Stimulated activated CD4-positive, alpha-beta T cell treated with anti-CD3 and anti-CD28 coated beads, Interleukin-12 subunit alpha, Interleukin-12 subunit beta, amount 100 ng/mL, for 24 hours (primary cell): ENCODE measurements around the gene LOXHD1.

Source experiments
- DNase-seq, 2 experiments: peaks; one replicate each; pipeline ENCODE4 v3.0.0-alpha.2; 2020; ENCODE audit warnings: low read depth in 2 of 2

The LOXHD1 gene, protein sequence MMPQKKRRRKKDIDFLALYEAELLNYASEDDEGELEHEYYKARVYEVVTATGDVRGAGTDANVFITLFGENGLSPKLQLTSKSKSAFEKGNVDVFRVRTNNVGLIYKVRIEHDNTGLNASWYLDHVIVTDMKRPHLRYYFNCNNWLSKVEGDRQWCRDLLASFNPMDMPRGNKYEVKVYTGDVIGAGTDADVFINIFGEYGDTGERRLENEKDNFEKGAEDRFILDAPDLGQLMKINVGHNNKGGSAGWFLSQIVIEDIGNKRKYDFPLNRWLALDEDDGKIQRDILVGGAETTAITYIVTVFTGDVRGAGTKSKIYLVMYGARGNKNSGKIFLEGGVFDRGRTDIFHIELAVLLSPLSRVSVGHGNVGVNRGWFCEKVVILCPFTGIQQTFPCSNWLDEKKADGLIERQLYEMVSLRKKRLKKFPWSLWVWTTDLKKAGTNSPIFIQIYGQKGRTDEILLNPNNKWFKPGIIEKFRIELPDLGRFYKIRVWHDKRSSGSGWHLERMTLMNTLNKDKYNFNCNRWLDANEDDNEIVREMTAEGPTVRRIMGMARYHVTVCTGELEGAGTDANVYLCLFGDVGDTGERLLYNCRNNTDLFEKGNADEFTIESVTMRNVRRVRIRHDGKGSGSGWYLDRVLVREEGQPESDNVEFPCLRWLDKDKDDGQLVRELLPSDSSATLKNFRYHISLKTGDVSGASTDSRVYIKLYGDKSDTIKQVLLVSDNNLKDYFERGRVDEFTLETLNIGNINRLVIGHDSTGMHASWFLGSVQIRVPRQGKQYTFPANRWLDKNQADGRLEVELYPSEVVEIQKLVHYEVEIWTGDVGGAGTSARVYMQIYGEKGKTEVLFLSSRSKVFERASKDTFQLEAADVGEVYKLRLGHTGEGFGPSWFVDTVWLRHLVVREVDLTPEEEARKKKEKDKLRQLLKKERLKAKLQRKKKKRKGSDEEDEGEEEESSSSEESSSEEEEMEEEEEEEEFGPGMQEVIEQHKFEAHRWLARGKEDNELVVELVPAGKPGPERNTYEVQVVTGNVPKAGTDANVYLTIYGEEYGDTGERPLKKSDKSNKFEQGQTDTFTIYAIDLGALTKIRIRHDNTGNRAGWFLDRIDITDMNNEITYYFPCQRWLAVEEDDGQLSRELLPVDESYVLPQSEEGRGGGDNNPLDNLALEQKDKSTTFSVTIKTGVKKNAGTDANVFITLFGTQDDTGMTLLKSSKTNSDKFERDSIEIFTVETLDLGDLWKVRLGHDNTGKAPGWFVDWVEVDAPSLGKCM (N-terminal part only)

DNA sequence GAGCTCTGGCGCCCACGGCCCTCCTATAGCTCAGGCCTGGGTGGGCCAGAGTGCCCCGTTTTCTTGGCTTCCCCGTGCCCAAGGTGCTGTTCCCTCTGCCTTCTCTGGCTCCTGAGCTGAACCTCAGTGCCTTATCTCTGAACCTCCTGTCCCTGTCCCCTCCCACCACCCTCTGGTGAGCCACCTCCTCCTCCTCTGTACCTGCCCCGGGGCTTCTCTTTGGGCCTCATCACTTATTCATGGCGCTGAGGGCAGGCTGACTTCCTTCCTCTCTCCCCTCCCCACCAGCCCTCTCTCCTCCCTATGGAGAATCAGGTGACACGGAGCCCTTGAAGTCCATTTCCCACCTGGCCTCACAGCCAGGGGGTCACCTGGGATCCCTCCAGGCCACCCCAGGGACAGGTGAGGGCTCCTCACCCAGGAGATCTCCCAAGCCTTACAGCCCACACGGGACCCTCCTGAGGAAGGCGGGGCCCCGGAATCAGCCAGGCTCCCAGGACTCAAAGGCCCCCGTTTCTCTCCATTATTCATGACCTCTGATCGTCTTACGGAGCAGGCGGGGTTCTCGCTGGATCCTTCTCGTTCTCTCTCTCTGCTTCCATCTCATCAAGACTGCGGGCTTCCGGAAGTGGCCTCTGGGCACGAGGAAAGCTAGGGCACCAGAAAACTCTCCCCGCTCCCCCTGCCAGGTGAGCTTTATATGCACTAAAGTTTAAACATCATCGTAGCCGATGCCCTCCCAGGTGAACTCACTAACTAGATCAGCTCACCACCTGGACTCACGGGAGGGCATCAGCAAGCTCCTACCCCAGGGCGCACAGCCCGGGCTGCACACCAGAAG, at the start of gene LOXHD1:
Gene LOXHD1 (minus strand): TSS at position 106 of the 841 bp plus-strand sequence. CDS start 187 bp downstream, outside the sequence.
- DNase-seq: no peak

DNA sequence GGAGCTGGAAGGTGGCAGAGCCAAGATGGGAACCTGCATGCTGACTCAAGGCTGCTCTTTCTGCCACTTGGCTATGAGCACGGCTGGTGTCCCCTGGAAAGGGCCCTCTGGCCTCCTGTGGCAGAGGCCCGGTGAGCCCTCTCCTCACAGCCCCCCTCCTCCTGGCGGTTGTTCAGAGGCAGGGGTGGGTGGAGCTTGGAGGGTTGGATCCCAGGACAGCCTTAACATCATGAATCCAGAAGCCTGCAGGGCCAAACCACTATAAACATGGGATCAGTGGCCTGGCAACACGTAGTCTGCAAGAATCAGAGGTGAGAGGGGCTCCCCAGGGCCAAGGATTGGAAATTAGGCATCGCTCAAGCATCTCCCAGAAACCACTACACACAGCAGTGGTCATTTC, 48.5 kb upstream of the LOXHD1 start:
- no peak for DNase-seq

DNA sequence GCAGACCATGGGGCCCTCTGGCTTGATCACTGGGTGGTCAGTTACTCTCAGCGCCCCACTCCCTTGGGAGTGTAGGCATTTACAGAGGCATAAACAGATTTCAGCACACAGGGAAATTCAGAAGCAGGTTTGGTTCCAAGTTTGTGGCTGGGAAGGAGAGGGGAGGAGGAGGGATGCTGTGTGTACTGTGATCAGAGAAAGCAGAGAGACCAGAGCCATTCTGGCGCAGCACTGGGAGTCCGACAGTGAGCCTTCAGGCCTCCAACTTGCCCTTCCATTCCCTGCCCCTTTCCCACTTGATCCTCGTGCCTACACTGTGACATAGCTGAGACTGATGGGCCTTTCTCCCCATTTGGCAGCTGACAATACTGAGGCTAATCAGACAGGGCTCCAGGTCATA, 47.8 kb upstream of the LOXHD1 start:
- no peak for DNase-seq

DNA sequence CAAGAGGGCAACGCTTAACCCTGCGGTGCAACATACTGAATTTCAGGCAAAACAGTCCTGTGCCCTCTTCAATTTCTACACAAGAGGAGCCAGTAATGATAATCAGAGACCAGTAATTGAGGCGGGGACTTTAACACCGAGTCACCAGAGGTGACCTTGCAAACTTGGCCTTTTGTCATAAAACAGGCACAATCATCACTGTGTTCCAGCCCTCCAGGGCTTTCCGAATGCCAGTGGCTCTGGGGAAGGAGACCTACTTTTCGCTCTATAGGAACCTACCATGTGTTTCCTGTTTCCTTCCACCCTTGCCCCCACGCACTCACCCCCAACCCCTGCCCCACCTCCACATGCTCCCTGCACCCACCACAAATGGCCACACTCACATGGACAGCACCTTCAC, 47.2 kb upstream of the LOXHD1 start:
- DNase-seq: no peak

DNA sequence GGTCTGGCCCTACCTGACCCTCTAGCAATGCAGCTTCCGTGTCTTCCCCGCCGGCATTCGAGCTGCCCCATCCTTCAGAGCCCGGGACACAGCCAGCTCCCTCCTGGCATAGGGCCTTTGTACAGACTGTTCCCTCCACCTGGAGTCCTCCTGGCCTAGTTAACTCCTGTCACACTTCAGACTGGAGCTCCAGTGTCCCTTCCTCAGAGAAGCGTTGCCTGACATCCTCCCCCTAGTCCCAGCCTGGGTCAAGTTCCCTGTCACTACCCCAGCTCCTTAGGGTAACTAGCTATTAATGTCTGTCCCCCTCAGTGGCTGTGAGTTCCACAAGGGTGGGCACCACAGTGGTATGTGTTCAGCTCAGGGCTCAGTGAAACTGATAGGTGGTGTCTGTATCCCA, 45.5 kb upstream of the LOXHD1 start:
- DNase-seq: no peak

DNA sequence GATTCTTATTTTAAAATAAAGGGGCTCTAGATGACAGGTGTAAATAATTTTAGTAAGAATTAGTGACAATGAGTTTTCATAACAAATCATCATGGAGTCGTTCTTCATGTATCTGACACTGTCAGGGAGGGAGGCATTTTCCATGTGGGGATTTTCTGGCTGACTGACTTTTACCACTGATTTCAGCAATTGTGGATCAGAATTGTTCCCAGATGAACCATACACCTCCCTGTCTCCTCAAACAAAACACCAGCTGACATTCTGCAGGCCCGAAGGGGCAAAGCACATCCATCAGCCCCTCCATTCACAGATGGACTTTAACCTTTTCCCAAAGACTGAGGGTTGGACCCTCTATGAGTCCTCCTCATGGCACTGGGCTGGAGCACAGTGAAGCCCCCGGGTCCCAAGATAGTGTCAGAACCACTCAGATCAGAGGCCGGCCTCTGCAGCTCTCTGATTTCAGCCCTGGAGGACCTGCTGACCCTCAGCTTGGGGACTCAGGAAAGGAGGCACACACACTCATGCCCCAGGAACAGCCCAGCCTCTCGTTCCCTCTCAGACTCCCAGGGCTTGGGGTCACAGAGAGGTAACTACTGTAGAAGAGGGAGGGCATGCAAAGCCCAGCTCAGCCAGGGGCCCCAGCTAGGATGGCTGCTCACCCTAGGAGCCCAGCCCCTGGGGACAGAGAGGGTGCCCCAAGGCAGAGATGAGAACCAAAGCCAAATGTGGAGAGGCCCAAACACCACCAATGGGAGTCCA, 43.2 kb upstream of the LOXHD1 start:
- no peak for DNase-seq

DNA sequence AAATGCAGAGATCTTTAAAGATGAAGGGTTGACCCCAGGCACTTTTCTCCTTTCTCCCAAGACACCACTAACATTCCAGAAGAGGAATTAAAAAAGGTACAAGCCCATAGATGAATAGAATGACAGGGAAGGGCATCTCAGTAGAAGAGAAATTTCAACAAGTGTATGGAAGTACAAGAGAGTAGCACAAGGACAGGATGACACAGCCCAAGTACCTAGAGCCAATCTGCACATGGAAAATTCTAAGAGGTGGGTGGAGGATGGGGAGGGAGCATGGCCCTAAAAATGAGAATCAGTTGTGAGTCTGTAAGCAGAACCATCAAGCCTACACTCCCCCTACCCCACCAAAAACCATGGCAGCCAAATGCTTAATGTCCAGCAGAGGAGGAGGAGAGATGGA, 39.7 kb upstream of the LOXHD1 start:
- no peak for DNase-seq

DNA sequence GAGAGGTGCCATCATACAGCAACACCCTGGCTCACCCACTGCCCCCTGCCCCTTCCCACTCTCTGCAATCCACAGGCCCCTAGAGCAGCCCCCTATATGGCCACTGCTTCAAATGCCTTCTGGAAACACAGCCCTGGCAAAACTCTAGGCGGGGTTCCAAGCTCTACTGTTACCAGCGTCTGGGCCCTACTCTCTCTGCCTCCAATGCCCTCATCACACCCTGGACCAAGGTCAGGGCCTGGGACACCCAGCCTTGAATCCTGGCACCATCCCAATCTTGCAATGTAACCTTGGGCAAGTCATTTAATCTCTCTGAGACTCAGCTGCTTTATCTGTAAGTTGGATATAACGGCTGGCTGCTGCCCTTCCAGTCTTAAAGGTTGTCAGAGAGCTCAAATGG, 39.2 kb upstream of the LOXHD1 start:
- DNase-seq: no peak

DNA sequence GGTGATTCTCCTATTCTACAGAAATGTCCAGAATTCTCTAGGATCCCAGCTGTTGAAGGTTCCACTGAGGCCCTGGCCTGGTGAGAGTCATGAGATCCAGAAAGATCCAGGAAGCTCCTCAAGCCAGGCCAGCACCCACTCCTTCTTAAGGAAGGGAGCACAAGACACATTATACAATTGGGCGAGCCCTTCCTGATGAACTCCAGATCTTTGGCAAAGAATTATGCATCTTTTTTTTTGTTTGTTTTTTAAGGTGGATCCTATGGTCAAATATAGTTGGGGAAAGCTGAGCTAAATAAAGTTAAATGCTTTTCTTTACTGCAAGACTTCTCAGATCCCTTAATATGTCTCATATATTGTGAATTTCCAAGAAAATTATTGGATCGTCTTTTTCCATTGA, 37.0 kb upstream of the LOXHD1 start:
- no peak for DNase-seq

DNA sequence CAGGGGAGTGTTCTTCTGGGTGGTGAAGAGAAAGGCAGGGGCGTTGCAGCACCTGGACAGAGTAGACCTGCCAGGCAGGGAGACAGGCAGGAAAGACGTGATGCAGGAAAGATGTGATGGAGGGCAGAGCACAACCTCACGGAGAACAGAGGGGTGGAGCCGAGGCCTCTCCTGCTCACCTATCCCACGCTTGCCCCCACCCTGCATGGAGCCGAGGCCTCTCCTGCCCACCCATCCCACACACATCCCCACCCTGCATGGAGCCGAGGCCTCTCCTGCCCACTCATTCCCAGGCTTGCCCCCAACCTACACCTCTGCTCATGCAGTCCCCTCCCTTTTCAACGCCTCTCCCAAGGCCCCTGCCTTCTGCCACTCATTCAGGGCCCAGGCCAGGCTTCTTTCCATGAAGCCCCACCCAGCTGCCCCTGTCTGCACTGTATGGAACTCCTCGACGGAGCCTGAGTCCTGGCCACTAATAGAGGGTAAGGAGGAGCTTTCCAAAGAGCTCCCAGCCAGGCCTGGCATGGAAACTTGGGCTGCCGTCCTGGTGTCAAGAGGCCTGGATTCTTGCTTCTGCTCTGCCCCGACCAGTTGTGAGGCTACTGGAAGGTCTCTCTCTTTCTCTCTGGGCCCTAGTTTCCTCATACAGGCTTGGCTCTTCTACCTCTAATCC, 32.0 kb upstream of the LOXHD1 start:
- no peak for DNase-seq

DNA sequence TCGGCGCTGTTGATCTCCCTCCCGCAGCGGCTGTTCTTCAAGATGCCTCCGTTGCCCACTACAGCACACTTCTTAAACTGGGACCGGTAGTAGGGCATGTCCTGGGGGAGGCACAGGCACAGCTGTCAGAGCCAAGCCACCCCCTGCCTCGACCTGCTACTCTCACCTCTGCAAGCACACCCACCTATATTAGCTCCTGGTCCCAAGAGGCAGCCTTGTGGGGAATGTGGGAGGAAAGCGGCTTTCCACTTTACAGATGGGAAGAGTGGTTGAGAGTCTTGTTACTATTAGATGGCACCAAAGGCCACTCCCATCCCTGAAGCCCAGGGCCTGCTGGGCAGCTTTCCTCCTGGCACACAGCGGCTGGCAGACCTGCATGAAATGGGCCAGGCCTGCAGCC, 29.2 kb upstream of the LOXHD1 start:
- DNase-seq: no peak

DNA sequence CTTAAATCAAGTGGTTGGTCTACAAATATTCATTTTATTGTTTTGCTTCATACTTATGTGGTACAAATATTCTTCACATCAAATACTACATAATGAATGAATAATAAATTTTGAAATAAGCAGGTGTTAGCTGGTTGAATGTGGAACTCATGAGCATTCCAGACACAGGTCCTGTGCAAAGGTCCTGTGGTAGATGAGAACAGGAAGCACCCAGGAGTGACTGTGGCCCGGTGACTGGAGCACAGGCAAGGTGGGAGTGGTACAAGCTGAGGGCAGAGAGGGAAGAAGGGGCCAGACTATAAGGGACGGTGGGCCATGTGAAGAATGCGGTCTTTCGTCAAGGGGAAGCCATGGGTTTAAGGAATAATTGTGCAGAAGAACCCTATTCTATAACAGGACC, 26.2 kb upstream of the LOXHD1 start:
- DNase-seq: no peak

DNA sequence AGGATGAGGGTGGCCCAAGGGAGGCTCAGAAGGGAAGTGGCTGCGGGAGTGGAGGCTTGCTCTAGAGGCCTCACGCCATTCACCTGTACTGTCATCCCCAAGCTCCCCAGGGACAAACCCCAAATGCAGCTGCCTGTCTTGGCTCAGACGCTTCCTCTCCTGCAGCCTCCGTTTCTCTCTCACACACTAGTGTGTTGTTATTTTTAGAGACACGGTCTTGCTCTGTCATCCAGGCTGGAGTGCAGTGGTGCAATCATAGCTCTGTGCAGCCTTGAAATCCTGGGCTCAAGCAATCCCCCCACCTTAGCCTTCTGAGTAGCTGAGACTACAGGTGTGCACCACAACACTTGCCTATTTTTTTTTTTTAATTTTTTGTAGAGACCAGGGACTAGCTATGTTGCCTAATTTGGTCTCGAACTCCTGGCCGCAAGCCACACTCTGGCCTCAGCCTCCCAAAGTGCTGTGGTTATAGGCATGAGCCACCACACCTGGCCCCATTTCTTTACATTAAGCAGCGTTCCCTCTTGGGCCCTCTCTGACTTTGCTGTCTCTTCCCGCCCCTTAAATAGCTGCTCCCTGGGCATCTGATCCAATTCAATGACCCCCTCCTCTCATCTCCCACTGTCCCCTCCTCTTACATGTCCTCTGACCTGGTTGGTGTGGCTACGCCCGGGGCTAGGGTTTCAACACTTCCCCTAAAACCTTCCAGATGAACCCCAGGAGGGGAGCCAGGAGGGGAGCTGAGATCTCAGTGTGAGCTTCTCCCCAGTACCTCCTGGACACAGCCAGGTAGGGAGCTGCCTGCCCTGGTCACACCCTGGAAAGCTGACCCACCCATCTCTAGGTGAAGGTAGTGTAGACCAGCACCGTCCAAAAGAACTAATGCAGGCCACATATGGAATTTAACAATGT, 24.0 kb upstream of the LOXHD1 start:
- no peak for DNase-seq

DNA sequence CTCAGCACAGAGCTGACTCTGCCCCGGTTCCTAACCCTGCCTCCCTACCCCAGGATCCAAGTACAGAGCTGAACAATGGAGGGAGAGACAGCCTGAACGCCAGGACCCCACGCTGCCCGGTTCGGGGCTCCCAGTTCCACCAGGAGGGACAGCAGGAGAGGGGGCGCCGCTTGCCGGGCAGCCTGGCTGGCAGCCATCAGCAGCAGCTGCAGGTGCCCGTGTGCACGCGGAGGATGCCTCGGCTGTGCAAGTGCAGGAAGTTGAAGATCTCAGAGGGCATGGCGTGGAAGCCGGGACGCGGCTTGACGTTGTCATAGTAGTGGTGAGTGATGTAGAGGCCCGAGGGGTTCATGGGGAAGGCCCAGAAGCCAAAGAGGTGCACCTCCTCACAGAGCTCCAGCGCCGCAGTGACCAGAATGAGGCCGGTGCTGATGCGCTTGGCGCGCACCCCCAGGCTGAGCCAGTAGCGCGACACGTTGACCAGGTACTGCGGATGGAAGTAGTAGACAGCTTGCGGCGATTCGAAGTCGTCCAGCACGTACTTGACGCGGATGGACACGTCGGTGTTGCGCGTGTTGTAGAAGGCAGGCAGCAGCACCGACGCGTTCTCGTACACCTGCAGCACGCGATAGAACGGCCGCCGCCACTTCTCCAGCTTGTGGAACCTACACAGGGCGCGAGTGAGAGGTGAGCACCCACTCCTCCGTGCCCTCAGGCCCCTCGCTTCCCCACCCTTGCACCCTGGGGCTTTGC, 23.0 kb upstream of the LOXHD1 start:
- DNase-seq: no peak

DNA sequence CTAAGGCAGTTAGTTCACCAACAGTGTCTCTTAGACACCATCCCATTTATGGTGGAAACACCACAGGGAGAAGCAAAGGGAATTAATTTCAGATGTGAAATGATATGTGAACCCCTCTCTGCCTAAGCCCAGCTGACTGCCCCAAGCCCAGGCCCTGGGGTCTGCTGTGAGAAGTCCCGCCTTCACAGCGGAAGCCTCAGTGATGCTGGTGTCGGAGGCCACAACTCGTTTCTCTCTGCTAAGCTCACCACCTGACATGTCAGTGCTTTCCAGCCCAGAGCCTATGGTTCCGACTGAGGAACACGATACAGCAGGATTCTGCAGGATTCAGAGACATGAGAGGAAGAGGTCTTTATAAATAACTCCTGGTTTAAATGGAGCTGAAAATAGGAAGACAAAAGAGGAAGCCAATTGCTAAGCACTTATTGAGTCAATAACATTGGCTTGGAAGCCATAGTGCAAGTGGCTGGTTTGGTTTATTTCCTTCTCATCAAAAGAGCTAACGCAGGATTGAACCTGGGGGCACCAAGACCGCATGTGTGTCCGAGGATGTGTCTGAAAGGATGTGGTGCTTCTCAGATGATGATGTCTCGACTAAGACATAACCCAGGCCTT, 21.9 kb upstream of the LOXHD1 start:
- DNase-seq: no peak

DNA sequence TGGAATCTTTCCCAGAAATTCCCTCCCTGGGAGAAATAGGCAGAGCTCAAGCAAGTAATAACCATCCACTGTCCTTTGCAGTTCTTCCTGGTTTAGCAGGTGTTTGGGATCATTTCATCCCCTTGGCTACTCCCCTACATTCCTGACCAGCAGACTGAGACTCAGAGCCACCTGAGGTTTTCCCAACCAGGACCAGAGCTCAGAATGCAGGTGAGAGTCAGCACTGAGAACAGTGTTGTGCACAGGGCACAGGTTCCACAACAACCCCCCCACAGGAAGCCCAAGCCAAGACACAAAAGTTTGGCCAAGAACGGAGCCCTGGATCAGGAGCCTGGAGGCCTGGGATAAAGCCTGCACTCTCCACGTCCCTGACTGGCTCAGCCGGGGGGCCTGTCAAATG, 21.0 kb upstream of the LOXHD1 start:
- DNase-seq: no peak

DNA sequence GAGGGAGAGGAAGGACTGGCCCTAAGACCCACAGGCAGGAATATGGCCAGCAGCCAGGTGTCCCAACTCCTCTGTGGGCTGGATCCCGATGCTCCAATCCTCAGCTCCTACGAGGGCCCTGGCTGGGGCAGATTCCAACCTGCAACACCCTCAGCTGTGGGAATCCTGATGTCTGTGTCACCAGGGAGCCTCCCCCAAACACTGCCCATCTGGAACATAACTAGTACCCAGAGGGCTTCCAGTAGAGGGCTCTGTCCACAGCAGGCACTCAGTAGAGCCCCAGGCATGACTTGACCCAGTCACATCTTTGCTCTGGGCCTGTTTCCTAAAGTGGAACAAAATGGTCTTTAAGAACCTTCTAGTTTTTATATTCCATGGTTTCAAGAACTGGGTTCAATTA, 20.6 kb upstream of the LOXHD1 start:
- DNase-seq: no peak
